HEK293 (cell line): ENCODE measurements around the gene ASTN2.

Experiments used
- CTCF ChIA-PET: fragments of 350-600 bp; formaldehyde crosslinking; extraction: SDS; loops from one replicate; lab custom pipeline; 2021; ENCODE audit warnings: antibody characterized with exemption; lab: Yijun Ruan, JAX
- POLR2A ChIA-PET: fragments of 300-600 bp; formaldehyde crosslinking; extraction: SDS; loops from one replicate; lab custom pipeline; 2020; ENCODE audit warnings: antibody characterized with exemption, inconsistent platforms; lab: Yijun Ruan, JAX
- H3K27ac ChIP-seq: fragments of 200-500 bp; sonication (Bioruptor generic); 2 replicates; pipeline ENCODE4 v1.5.1; 2014; ENCODE audit warnings: low read depth, low read length, control low read depth, inconsistent platforms; ENCODE audit errors: extremely low read depth
- H3K36me3 ChIP-seq, 2 experiments: fragments of 200-500 bp in 1 of 2; sonication (Bioruptor generic) in 1 of 2; 1 replicate in 1 of 2; 2 replicates in 1 of 2; pipeline ENCODE4 v1.5.1; 2014 to 2017; ENCODE audit warnings: inconsistent platforms in 2 of 2, low read length in 2 of 2; ENCODE audit not compliant: control insufficient read depth in 2 of 2, insufficient read depth in 1 of 2
- H3K4me1 ChIP-seq: fragments of 200-500 bp; sonication (Bioruptor generic); 2 replicates; pipeline ENCODE4 v1.5.1; 2014; ENCODE audit warnings: mild to moderate bottlenecking, low read length, inconsistent platforms; ENCODE audit not compliant: control insufficient read depth, insufficient read depth
- H3K4me3 ChIP-seq: 2 replicates; pipeline ENCODE4 v1.5.1; 2011; ENCODE audit warnings: low read depth, mild to moderate bottlenecking, control low read depth, low read length, moderate library complexity
- H3K9me3 ChIP-seq: fragments of 200-500 bp; sonication (Bioruptor generic); 2 replicates; pipeline ENCODE4 v1.5.1; 2014; ENCODE audit warnings: low read depth, low read length, inconsistent platforms; ENCODE audit not compliant: control insufficient read depth, insufficient read depth
- BCL11B ChIP-seq: fragments of 450-650 bp; formaldehyde crosslinking; IDR thresholded peaks from 2 replicates; pipeline ENCODE4 v1.5.1; 2016; ENCODE audit warnings: low read depth, missing biosample characterization, missing genetic modification characterization
- KLF10 ChIP-seq: fragments of 450-650 bp; IDR thresholded peaks from 2 replicates; pipeline ENCODE4 v1.5.1; 2018; ENCODE audit warnings: missing biosample characterization, mild to moderate bottlenecking, missing genetic modification characterization
- PRDM6 ChIP-seq: fragments of 450-650 bp; formaldehyde crosslinking; IDR thresholded peaks from 2 replicates; pipeline ENCODE4 v1.5.1; 2017; ENCODE audit warnings: missing biosample characterization, missing genetic modification characterization
- RBAK ChIP-seq: fragments of 450-650 bp; formaldehyde crosslinking; IDR thresholded peaks from 2 replicates; pipeline ENCODE4 v1.5.1; 2016; ENCODE audit warnings: missing biosample characterization, missing genetic modification characterization
- SALL2 ChIP-seq: fragments of 450-650 bp; formaldehyde crosslinking; IDR thresholded peaks from 2 replicates; pipeline ENCODE4 v1.5.0; 2017; ENCODE audit warnings: missing biosample characterization, mild to moderate bottlenecking, missing genetic modification characterization, borderline replicate concordance
- TRIM28 ChIP-seq: IDR thresholded peaks from 2 replicates; pipeline ENCODE4 v1.6.1; 2011; ENCODE audit warnings: low read length, control low read depth, borderline replicate concordance
- ZBTB1 ChIP-seq: fragments of 450-650 bp; formaldehyde crosslinking; IDR thresholded peaks from 2 replicates; pipeline ENCODE4 v1.5.1; 2016; ENCODE audit warnings: missing biosample characterization, missing genetic modification characterization
- ZBTB20 ChIP-seq: fragments of 450-650 bp; formaldehyde crosslinking; IDR thresholded peaks from 2 replicates; pipeline ENCODE4 v1.5.1; 2016; ENCODE audit warnings: missing biosample characterization, missing genetic modification characterization
- ZBTB7A ChIP-seq: fragments of 450-650 bp; formaldehyde crosslinking; IDR thresholded peaks from 2 replicates; pipeline ENCODE4 v1.5.1; 2016; ENCODE audit warnings: low read depth, missing biosample characterization, missing genetic modification characterization
- ZNF16 ChIP-seq: fragments of 450-650 bp; formaldehyde crosslinking; IDR thresholded peaks from 2 replicates; pipeline ENCODE4 v1.5.1; 2016; ENCODE audit warnings: low read depth, missing biosample characterization, missing genetic modification characterization
- ZNF169 ChIP-seq: fragments of 450-650 bp; formaldehyde crosslinking; IDR thresholded peaks from 2 replicates; pipeline ENCODE4 v1.5.1; 2016; ENCODE audit warnings: missing biosample characterization, missing genetic modification characterization
- ZNF174 ChIP-seq: fragments of 450-650 bp; formaldehyde crosslinking; IDR thresholded peaks from 2 replicates; pipeline ENCODE4 v1.5.0; 2017; ENCODE audit warnings: missing biosample characterization, mild to moderate bottlenecking, missing genetic modification characterization
- ZNF266 ChIP-seq: fragments of 450-650 bp; formaldehyde crosslinking; IDR thresholded peaks from 2 replicates; pipeline ENCODE4 v1.5.1; 2016; ENCODE audit warnings: missing biosample characterization, missing genetic modification characterization, low read depth
- ZNF354C ChIP-seq: fragments of 450-650 bp; formaldehyde crosslinking; IDR thresholded peaks from 2 replicates; pipeline ENCODE4 v1.5.1; 2016; ENCODE audit warnings: missing biosample characterization, missing genetic modification characterization, low read depth, borderline replicate concordance
- ZNF404 ChIP-seq: fragments of 450-650 bp; formaldehyde crosslinking; IDR thresholded peaks from 2 replicates; pipeline ENCODE4 v1.5.1; 2017; ENCODE audit warnings: missing biosample characterization, missing genetic modification characterization
- ZNF423 ChIP-seq: fragments of 450-650 bp; formaldehyde crosslinking; IDR thresholded peaks from 2 replicates; pipeline ENCODE4 v1.5.1; 2016; ENCODE audit warnings: missing biosample characterization, missing genetic modification characterization
- ZNF596 ChIP-seq: fragments of 450-650 bp; IDR thresholded peaks from 2 replicates; pipeline ENCODE4 v1.5.0; 2018; ENCODE audit warnings: missing biosample characterization, mild to moderate bottlenecking, missing genetic modification characterization, moderate library complexity
- ZNF654 ChIP-seq: fragments of 450-650 bp; formaldehyde crosslinking; IDR thresholded peaks from 2 replicates; pipeline ENCODE4 v1.5.1; 2016; ENCODE audit warnings: low read depth, missing biosample characterization, missing genetic modification characterization
- ZNF768 ChIP-seq: fragments of 450-650 bp; formaldehyde crosslinking; IDR thresholded peaks from 2 replicates; pipeline ENCODE4 v1.5.1; 2018; ENCODE audit warnings: missing biosample characterization, mild to moderate bottlenecking, missing genetic modification characterization
- ZNF830 ChIP-seq: fragments of 450-650 bp; IDR thresholded peaks from 2 replicates; pipeline ENCODE4 v1.5.0; 2018; ENCODE audit warnings: missing biosample characterization, missing genetic modification characterization, low read depth, mild to moderate bottlenecking, moderate library complexity
- ZSCAN23 ChIP-seq: fragments of 450-650 bp; formaldehyde crosslinking; IDR thresholded peaks from 2 replicates; pipeline ENCODE4 v1.5.1; 2016; ENCODE audit warnings: missing biosample characterization, missing genetic modification characterization
- TF ChIP-seq, protein P1 (sequence below): fragments of 450-650 bp; formaldehyde crosslinking; IDR thresholded peaks from 2 replicates; pipeline ENCODE4 v1.5.1; 2016; ENCODE audit warnings: missing biosample characterization, missing genetic modification characterization
- TF ChIP-seq, protein P2 (sequence below): fragments of 450-650 bp; formaldehyde crosslinking; IDR thresholded peaks from 2 replicates; pipeline ENCODE4 v1.5.1; 2016; ENCODE audit warnings: missing biosample characterization, missing genetic modification characterization, low read depth
- TF ChIP-seq, protein P3 (sequence below): fragments of 450-650 bp; IDR thresholded peaks from 2 replicates; pipeline ENCODE4 v1.5.1; 2018; ENCODE audit warnings: missing biosample characterization, missing genetic modification characterization

ASTN2 gene

GRCh38 chr9:116420993-116421538 is 993.8 kb downstream of the ASTN2 start:
- Histone ChIP-seq H3K4me3 (no peak overlapping the region), H3K9me3 (no peaks in the 10 kb centered on the region), H3K4me1 (no peaks in the 10 kb centered on the region), H3K36me3 (peaks cover 0 to 3% of the 10 kb centered on the region in 2 experiments; a peak in 1 of 3 replicates), H3K27ac (no peak overlapping the region)
- TF ChIP-seq ZNF654 (tag by site-specific recombination) = no peak
- TF ChIP-seq BCL11B = no peak
- no peak for TF ChIP-seq RBAK
- no peak for TF ChIP-seq ZBTB7A (tag by site-specific recombination)
- TF ChIP-seq ZBTB20 (tag by site-specific recombination) = no peak
- no peak for TF ChIP-seq PRDM6
- TF ChIP-seq ZNF404 (tag by site-specific recombination) = no peak
- CTCF ChIA-PET = no interaction called here
- POLR2A ChIA-PET = no interaction called here

DNA sequence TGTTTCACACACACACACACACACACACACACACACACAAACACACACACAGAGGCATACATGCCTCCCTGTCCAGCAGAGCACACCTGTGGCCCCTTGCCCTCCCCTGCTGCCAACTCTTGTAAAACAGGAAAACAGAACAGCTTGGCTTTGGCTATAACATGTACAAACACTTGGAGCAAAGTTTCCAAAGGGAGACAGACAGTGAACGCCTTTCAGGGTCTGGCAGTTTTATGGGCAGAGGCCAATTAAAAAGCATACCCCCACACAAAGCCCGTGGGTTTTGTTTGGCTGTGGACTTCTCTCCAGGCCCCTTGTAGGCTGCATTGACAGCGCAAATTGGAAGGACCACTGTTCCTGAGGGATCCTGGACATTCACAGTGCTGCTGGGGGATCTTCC is 995.7 kb downstream of the ASTN2 start:
- Histone ChIP-seq H3K27ac (no peak overlapping the region), H3K4me1 (no peaks in the 10 kb centered on the region)
- CTCF ChIA-PET = interaction anchor here (0.7 to 1.1 kb wide), 3 partner anchors 12 to 267 kb away, joined by 3 read pairs; no protein-coding TSS in a partner anchor
- no peak for TF ChIP-seq ZNF266 (tag by site-specific recombination)
- no peak for TF ChIP-seq SALL2 (tag by site-specific recombination)
- TF ChIP-seq, protein P1, sequence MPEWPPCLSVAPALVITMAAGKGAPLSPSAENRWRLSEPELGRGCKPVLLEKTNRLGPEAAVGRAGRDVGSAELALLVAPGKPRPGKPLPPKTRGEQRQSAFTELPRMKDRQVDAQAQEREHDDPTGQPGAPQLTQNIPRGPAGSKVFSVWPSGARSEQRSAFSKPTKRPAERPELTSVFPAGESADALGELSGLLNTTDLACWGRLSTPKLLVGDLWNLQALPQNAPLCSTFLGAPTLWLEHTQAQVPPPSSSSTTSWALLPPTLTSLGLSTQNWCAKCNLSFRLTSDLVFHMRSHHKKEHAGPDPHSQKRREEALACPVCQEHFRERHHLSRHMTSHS = no peak
- no peak for TF ChIP-seq ZNF768 (tag by site-specific recombination)
- no peak for TF ChIP-seq ZNF423 (tag by site-specific recombination)
- TF ChIP-seq ZNF16 (tag by site-specific recombination) = no peak
- TF ChIP-seq ZSCAN23 (tag by site-specific recombination) = no peak
- TF ChIP-seq ZNF169 (tag by site-specific recombination) = no peak
- TF ChIP-seq ZNF354C (tag by site-specific recombination) = no peak
- no peak for TF ChIP-seq KLF10 (tag by site-specific recombination)
- TF ChIP-seq, all 188 proteins: peak for 0
- Histone ChIP-seq H3K36me3 (no peaks in the 10 kb centered on the region), H3K9me3 (no peaks in the 10 kb centered on the region), H3K4me3 (no peak overlapping the region)
- POLR2A ChIA-PET = no interaction called here

GRCh38 chr9:116417464-116417863 is 997.4 kb downstream of the ASTN2 start:
- TF ChIP-seq ZNF174 (no peak), ZNF596 (tag by site-specific recombination) (no peak), RBAK (no peak), ZBTB1 (tag by site-specific recombination) (no peak), ZNF830 (tag by site-specific recombination) (no peak), TRIM28 (no peak), ZBTB20 (tag by site-specific recombination) (peak; percentile 26)
- TF ChIP-seq, protein P2, sequence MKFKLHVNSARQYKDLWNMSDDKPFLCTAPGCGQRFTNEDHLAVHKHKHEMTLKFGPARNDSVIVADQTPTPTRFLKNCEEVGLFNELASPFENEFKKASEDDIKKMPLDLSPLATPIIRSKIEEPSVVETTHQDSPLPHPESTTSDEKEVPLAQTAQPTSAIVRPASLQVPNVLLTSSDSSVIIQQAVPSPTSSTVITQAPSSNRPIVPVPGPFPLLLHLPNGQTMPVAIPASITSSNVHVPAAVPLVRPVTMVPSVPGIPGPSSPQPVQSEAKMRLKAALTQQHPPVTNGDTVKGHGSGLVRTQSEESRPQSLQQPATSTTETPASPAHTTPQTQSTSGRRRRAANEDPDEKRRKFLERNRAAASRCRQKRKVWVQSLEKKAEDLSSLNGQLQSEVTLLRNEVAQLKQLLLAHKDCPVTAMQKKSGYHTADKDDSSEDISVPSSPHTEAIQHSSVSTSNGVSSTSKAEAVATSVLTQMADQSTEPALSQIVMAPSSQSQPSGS (tag by site-specific recombination) = peak; percentile 40; the same call in 1 of the 2 replicates
- TF ChIP-seq, protein P3, sequence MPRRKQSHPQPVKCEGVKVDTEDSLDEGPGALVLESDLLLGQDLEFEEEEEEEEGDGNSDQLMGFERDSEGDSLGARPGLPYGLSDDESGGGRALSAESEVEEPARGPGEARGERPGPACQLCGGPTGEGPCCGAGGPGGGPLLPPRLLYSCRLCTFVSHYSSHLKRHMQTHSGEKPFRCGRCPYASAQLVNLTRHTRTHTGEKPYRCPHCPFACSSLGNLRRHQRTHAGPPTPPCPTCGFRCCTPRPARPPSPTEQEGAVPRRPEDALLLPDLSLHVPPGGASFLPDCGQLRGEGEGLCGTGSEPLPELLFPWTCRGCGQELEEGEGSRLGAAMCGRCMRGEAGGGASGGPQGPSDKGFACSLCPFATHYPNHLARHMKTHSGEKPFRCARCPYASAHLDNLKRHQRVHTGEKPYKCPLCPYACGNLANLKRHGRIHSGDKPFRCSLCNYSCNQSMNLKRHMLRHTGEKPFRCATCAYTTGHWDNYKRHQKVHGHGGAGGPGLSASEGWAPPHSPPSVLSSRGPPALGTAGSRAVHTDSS (tag by site-specific recombination) = no peak
- H3K36me3 ChIP-seq = no peaks in the 10 kb centered on the region
- POLR2A ChIA-PET = no interaction called here

More at GRCh38 chr9:116417464-116417863, 997.4 kb downstream of the ASTN2 start:
- Histone ChIP-seq H3K27ac (no peak overlapping the region), H3K9me3 (no peaks in the 10 kb centered on the region), H3K4me1 (no peaks in the 10 kb centered on the region), H3K4me3 (no peak overlapping the region)
- CTCF ChIA-PET = interaction anchor here (0.9 kb wide), 1 partner anchor 74 kb away, joined by 3 read pairs; no protein-coding TSS in a partner anchor
